Glutamatergic neuron (in vitro differentiated cells): ENCODE results near the gene METTL21C. TPM values are rescaled to one million over a fixed set of nuclear protein-coding genes. Genes with fewer than 3 reads are reported as not detected.
A peak's percentile ranks its signal among the peaks of the same experiment; 100 is the strongest.

Experiments used
- DNase-seq: peaks from one replicate; pipeline ENCODE4 v3.0.0; 2022
- H3K27ac Mint-ChIP-seq: one replicate; pipeline ENCODE4 v1.8.0; 2020; ENCODE audit warnings: mild to moderate bottlenecking, mixed read lengths, inconsistent platforms; ENCODE audit not compliant: unreplicated experiment
- H3K27me3 Mint-ChIP-seq: one replicate; pipeline ENCODE4 v1.8.0; 2020; ENCODE audit warnings: mild to moderate bottlenecking, moderate library complexity, mixed read lengths, inconsistent platforms; ENCODE audit not compliant: unreplicated experiment
- H3K36me3 Mint-ChIP-seq: one replicate; pipeline ENCODE4 v1.8.0; 2020; ENCODE audit warnings: mild to moderate bottlenecking, mixed read lengths, inconsistent platforms; ENCODE audit not compliant: unreplicated experiment
- H3K4me1 Mint-ChIP-seq: one replicate; pipeline ENCODE4 v1.8.0; 2020; ENCODE audit warnings: mild to moderate bottlenecking, low read depth, mixed read lengths, inconsistent platforms; ENCODE audit not compliant: unreplicated experiment
- H3K4me3 Mint-ChIP-seq: one replicate; pipeline ENCODE4 v1.8.0; 2020; ENCODE audit warnings: mild to moderate bottlenecking, mixed read lengths, inconsistent platforms; ENCODE audit not compliant: unreplicated experiment
- H3K9me3 Mint-ChIP-seq: one replicate; pipeline ENCODE4 v1.8.0; 2020; ENCODE audit warnings: mild to moderate bottlenecking, moderate library complexity, mixed read lengths, inconsistent platforms; ENCODE audit not compliant: unreplicated experiment
- CTCF ChIP-seq: fragments of 200-600 bp; sonication (generic); IDR thresholded peaks from one replicate; pipeline ENCODE4 v1.5.0; 2021; ENCODE audit not compliant: partially characterized antibody, unreplicated experiment
- total RNA-seq: library from RNA; stranded (reverse); fragmentation: NEBNext Ultra II Directional; extraction: Animal tissue kit (Norgen Biotek cat#: 25700); gene quantifications from one replicate; pipeline ENCODE4 v1.2.1, GENCODE V29; 2021; ENCODE audit not compliant: unreplicated experiment

METTL21C gene
- total RNA-seq, 1 donor from 2014 or later, result not detected

- Mint-ChIP-seq H3K36me3 (no peaks in the 10 kb centered on the region), H3K4me3 (no peak overlapping the region), H3K4me1 (peaks cover 13% of the 10 kb centered on the region), H3K27me3 (no peaks in the 10 kb centered on the region), H3K9me3 (no peaks in the 10 kb centered on the region), H3K27ac (peak overlapping the region; percentile 41)
- TF ChIP-seq CTCF, result no peak
- DNase-seq, result no peak
Measured at GRCh38 chr13:102677122-102677521, 17.7 kb downstream of the METTL21C start.

- no peaks in the 10 kb centered on the region for H3K4me1 Mint-ChIP-seq
- H3K4me3 Mint-ChIP-seq, result no peak overlapping the region
- H3K27me3 Mint-ChIP-seq, result no peaks in the 10 kb centered on the region
- DNase-seq, result no peak
- H3K36me3 Mint-ChIP-seq, result peaks cover 9% of the 10 kb centered on the region
- no peaks in the 10 kb centered on the region for H3K9me3 Mint-ChIP-seq
- no peak overlapping the region for H3K27ac Mint-ChIP-seq
- TF ChIP-seq CTCF, result no peak
Measured at GRCh38 chr13:102675115-102675514, 19.7 kb downstream of the METTL21C start.

- Mint-ChIP-seq H3K9me3 (peaks cover 8% of the 10 kb centered on the region), H3K4me1 (no peaks in the 10 kb centered on the region), H3K27ac (no peak overlapping the region), H3K36me3 (peaks cover 37% of the 10 kb centered on the region), H3K4me3 (no peak overlapping the region), H3K27me3 (peaks cover 4% of the 10 kb centered on the region)
- no peak for DNase-seq
- no peak for TF ChIP-seq CTCF
Measured at GRCh38 chr13:102670130-102670529, 24.7 kb downstream of the METTL21C start.

- no peaks in the 10 kb centered on the region for H3K4me1 Mint-ChIP-seq
- H3K27ac Mint-ChIP-seq, result no peak overlapping the region
- H3K27me3 Mint-ChIP-seq, result peaks cover 4% of the 10 kb centered on the region
- TF ChIP-seq CTCF, result no peak
- no peak overlapping the region for H3K4me3 Mint-ChIP-seq
- H3K36me3 Mint-ChIP-seq, result peaks cover 37% of the 10 kb centered on the region
- H3K9me3 Mint-ChIP-seq, result peaks cover 8% of the 10 kb centered on the region
- DNase-seq, result no peak
Measured at GRCh38 chr13:102667911-102668310, 26.9 kb downstream of the METTL21C start.

GRCh38 chr13:102667023-102667422 is 27.8 kb downstream of the METTL21C start:
- Mint-ChIP-seq H3K4me3 (no peak overlapping the region), H3K36me3 (peaks cover 37% of the 10 kb centered on the region), H3K4me1 (no peaks in the 10 kb centered on the region), H3K27me3 (peaks cover 4% of the 10 kb centered on the region), H3K9me3 (peaks cover 8% of the 10 kb centered on the region), H3K27ac (no peak overlapping the region)
- no peak for TF ChIP-seq CTCF
- no peak for DNase-seq
